SK-N-SH treated with all-trans-retinoic acid at 6 μM for 48 hours (cell line): Measurements from ENCODE around the gene TPST1.

Experiments used
- CSDC2 ChIP-seq: fragments of 250-450 bp; sonication (Bioruptor Pico); IDR thresholded peaks from 2 replicates; pipeline ENCODE4 v1.5.0; 2020; ENCODE audit warnings: mild to moderate bottlenecking, moderate library complexity
- ESRRG ChIP-seq: fragments of 250-450 bp; sonication (Bioruptor Pico); IDR thresholded peaks from 2 replicates; pipeline ENCODE4 v1.6.1; 2021; ENCODE audit warnings: mild to moderate bottlenecking
- ZFP3 ChIP-seq: fragments of 250-450 bp; sonication (Bioruptor Pico); IDR thresholded peaks from 2 replicates; pipeline ENCODE4 v1.5.0; 2020; ENCODE audit warnings: mild to moderate bottlenecking, moderate library complexity
- ZFP30 ChIP-seq: fragments of 450-650 bp; formaldehyde crosslinking; IDR thresholded peaks from 2 replicates; pipeline ENCODE4 v1.5.0; 2022; ENCODE audit warnings: mild to moderate bottlenecking, moderate library complexity
- TF ChIP-seq, protein P1 (sequence below): fragments of 250-450 bp; sonication (Bioruptor Pico); IDR thresholded peaks from 2 replicates; pipeline ENCODE4 v1.8.0; 2021; ENCODE audit warnings: low read depth, mild to moderate bottlenecking, moderate library complexity, borderline replicate concordance
- TF ChIP-seq, protein P2 (sequence below): fragments of 250-450 bp; sonication (Bioruptor Pico); IDR thresholded peaks from 2 replicates; pipeline ENCODE4 v1.8.0; 2020; ENCODE audit warnings: mild to moderate bottlenecking, moderate library complexity, borderline replicate concordance

DNA sequence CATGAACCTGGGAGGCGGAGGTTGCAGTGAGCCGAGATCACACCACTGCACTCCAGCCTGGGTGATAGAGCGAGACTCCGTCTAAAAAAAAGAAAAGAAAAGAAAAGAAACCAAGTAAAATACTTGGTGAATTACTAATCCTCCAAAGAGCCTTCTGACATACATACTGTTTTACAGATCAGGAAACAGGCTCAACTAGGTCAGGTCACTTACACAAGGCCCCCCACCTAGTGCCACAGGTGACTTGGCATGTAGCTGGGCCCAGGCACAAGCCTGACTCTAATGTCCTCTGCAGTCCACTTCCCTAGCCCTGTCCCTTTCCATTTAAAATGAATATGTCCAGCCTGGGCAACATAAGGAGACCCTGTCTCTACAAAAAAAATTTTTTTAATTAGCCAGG lies 157.0 kb downstream of the TPST1 start:
- TF ChIP-seq ESRRG (CRISPR knock-in tag) (no peak), ZFP3 (no peak), CSDC2 (CRISPR knock-in tag) (no peak), ZFP30 (CRISPR knock-in tag) (no peak)
- TF ChIP-seq, protein P1, sequence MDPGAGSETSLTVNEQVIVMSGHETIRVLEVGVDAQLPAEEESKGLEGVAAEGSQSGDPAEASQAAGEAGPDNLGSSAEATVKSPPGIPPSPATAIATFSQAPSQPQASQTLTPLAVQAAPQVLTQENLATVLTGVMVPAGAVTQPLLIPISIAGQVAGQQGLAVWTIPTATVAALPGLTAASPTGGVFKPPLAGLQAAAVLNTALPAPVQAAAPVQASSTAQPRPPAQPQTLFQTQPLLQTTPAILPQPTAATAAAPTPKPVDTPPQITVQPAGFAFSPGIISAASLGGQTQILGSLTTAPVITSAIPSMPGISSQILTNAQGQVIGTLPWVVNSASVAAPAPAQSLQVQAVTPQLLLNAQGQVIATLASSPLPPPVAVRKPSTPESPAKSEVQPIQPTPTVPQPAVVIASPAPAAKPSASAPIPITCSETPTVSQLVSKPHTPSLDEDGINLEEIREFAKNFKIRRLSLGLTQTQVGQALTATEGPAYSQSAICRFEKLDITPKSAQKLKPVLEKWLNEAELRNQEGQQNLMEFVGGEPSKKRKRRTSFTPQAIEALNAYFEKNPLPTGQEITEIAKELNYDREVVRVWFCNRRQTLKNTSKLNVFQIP (CRISPR knock-in tag) = no peak
- TF ChIP-seq, protein P2, sequence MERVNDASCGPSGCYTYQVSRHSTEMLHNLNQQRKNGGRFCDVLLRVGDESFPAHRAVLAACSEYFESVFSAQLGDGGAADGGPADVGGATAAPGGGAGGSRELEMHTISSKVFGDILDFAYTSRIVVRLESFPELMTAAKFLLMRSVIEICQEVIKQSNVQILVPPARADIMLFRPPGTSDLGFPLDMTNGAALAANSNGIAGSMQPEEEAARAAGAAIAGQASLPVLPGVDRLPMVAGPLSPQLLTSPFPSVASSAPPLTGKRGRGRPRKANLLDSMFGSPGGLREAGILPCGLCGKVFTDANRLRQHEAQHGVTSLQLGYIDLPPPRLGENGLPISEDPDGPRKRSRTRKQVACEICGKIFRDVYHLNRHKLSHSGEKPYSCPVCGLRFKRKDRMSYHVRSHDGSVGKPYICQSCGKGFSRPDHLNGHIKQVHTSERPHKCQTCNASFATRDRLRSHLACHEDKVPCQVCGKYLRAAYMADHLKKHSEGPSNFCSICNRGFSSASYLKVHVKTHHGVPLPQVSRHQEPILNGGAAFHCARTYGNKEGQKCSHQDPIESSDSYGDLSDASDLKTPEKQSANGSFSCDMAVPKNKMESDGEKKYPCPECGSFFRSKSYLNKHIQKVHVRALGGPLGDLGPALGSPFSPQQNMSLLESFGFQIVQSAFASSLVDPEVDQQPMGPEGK (CRISPR knock-in tag) = no peak
